Mesenchymal stem cell (in vitro differentiated cells and primary cell): ENCODE data around the gene DPP10.

Source experiments
- DNase-seq: peaks from one replicate; pipeline ENCODE4 v3.0.0-alpha.2; 2013
- H2AFZ ChIP-seq: one replicate; pipeline ENCODE4 v1.6.1; 2013; ENCODE audit warnings: low read depth, mild to moderate bottlenecking, control low read depth, inconsistent platforms, low read length, moderate library complexity
- H2AK5ac ChIP-seq: 2 replicates; pipeline ENCODE4 v1.6.1; 2013; ENCODE audit warnings: low read length, moderate library complexity, mild to moderate bottlenecking, inconsistent platforms; ENCODE audit not compliant: severe bottlenecking
- H2BK120ac ChIP-seq: one replicate; pipeline ENCODE4 v1.6.1; 2013; ENCODE audit warnings: low read depth, mild to moderate bottlenecking, inconsistent platforms, low read length, moderate library complexity
- H2BK12ac ChIP-seq, 2 experiments: one replicate each; pipeline ENCODE4 v1.6.1; 2013; ENCODE audit warnings: inconsistent platforms in 2 of 2, low read length in 2 of 2, mild to moderate bottlenecking in 2 of 2, moderate library complexity in 2 of 2, control low read depth in 1 of 2
- H2BK15ac ChIP-seq: one replicate; pipeline ENCODE4 v1.6.1; 2013; ENCODE audit warnings: mild to moderate bottlenecking, low read depth, inconsistent platforms; ENCODE audit not compliant: poor library complexity, severe bottlenecking
- H2BK5ac ChIP-seq: 2 replicates; pipeline ENCODE4 v1.6.1; 2013; ENCODE audit warnings: low read depth, mild to moderate bottlenecking, low read length, control low read depth, inconsistent platforms; ENCODE audit not compliant: poor library complexity, severe bottlenecking
- H3K14ac ChIP-seq, 2 experiments: one replicate each; pipeline ENCODE4 v1.6.1; 2013; ENCODE audit warnings: inconsistent platforms in 2 of 2, low read length in 2 of 2, control low read depth in 1 of 2, mild to moderate bottlenecking in 1 of 2, moderate library complexity in 1 of 2
- H3K18ac ChIP-seq, 2 experiments: one replicate each; pipeline ENCODE4 v1.6.1; 2013; ENCODE audit warnings: inconsistent platforms in 2 of 2, low read length in 2 of 2, control low read depth in 1 of 2, low read depth in 1 of 2, mild to moderate bottlenecking in 1 of 2
- H3K23ac ChIP-seq, 2 experiments: one replicate each; pipeline ENCODE4 v1.6.1; 2013; ENCODE audit warnings: inconsistent platforms in 2 of 2, low read length in 2 of 2, mild to moderate bottlenecking in 2 of 2, moderate library complexity in 2 of 2, control low read depth in 1 of 2
- H3K27ac ChIP-seq: 2 replicates; pipeline ENCODE4 v1.5.1; 2013; ENCODE audit warnings: mild to moderate bottlenecking, moderate library complexity, low read length, control low read depth, inconsistent platforms; ENCODE audit not compliant: poor library complexity, severe bottlenecking
- H3K27me3 ChIP-seq, 2 experiments: 2 replicates each; pipeline versions ENCODE4 v1.6.1 to v1.7.0; 2013; ENCODE audit warnings: low read length in 2 of 2, mild to moderate bottlenecking in 2 of 2, moderate library complexity in 2 of 2, control low read depth in 1 of 2, inconsistent platforms in 1 of 2; ENCODE audit not compliant: control insufficient read depth in 1 of 2, insufficient read depth in 1 of 2
- H3K36me3 ChIP-seq, 2 experiments: 2 replicates each; pipeline versions ENCODE4 v1.6.1 to v1.7.0; 2013; ENCODE audit warnings: low read length in 2 of 2, control low read depth in 1 of 2, inconsistent platforms in 1 of 2, low read depth in 1 of 2, mild to moderate bottlenecking in 1 of 2; ENCODE audit not compliant: insufficient read depth in 2 of 2, control insufficient read depth in 1 of 2
- H3K4ac ChIP-seq, 2 experiments: one replicate each; pipeline ENCODE4 v1.6.1; 2013; ENCODE audit warnings: inconsistent platforms in 2 of 2, low read length in 2 of 2, mild to moderate bottlenecking in 2 of 2, moderate library complexity in 2 of 2, control low read depth in 1 of 2, low read depth in 1 of 2
- H3K4me1 ChIP-seq: 2 replicates; pipeline ENCODE4 v1.6.1; 2013; ENCODE audit warnings: low read depth, low read length, control low read depth; ENCODE audit not compliant: control insufficient read depth, insufficient read depth
- H3K4me2 ChIP-seq: 2 replicates; pipeline ENCODE4 v1.6.1; 2013; ENCODE audit warnings: low read length, mild to moderate bottlenecking, inconsistent platforms; ENCODE audit not compliant: poor library complexity, severe bottlenecking
- H3K4me3 ChIP-seq, 2 experiments: 2 replicates each; pipeline versions ENCODE4 v1.5.1 to v1.7.0; 2013; ENCODE audit warnings: low read length in 2 of 2, mild to moderate bottlenecking in 2 of 2, control low read depth in 1 of 2, low read depth in 1 of 2; ENCODE audit not compliant: insufficient read depth in 1 of 2
- H3K79me1 ChIP-seq: replicated peaks from 2 replicates; pipeline ENCODE4 v1.6.1; 2013; ENCODE audit warnings: mild to moderate bottlenecking, control low read depth, low read length, inconsistent platforms; ENCODE audit not compliant: poor library complexity, severe bottlenecking
- H3K9ac ChIP-seq: 2 replicates; pipeline ENCODE4 v1.7.0; 2013; ENCODE audit warnings: mild to moderate bottlenecking, low read length, moderate library complexity
- H3K9me3 ChIP-seq: 2 replicates; pipeline ENCODE4 v1.7.0; 2013; ENCODE audit warnings: mild to moderate bottlenecking, low read length; ENCODE audit not compliant: control insufficient read depth
- H4K8ac ChIP-seq: one replicate; pipeline ENCODE4 v1.6.1; 2013; ENCODE audit warnings: inconsistent platforms, mild to moderate bottlenecking, low read length, moderate library complexity
- H4K91ac ChIP-seq: one replicate; pipeline ENCODE4 v1.6.1; 2013; ENCODE audit warnings: mild to moderate bottlenecking, low read length, inconsistent platforms
- WGBS: methylation state at CpG from one replicate; pipeline ENCODE4 v1.1.7; 2013; ENCODE audit warnings: mixed read lengths; 5-methylcytosine and 5-hydroxymethylcytosine counted together

DPP10 gene

DNA sequence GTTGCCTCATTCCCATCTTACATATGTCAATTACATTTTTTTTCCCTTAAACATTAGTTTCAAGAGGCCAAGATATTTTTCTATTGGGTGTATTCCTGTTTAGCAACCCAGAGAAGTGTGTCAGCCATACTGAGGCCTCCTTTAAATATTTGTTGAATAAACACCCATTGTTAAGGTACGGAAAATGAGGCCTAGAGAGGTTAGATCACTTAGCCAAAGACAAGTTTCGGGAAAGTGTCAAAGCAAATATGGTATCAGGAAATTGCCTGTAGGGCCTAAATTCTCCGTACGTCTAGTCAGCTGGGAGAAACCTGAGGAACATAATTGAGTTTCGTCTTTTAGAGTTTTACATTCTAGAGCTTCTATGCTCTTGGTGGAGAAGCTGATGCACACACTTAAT lies 1138.3 kb downstream of the DPP10 start:
- no peaks in the 10 kb centered on the region for H3K27me3 ChIP-seq
- H4K91ac ChIP-seq = no peak overlapping the region
- H3K79me1 ChIP-seq = no peaks in the 10 kb centered on the region
- no peak overlapping the region for H2BK120ac ChIP-seq
- no peak overlapping the region for H3K23ac ChIP-seq
- DNase-seq = no peak
- H3K4me3 ChIP-seq = no peak overlapping the region
- no peak overlapping the region for H3K18ac ChIP-seq
- WGBS = 85% methylated on average over 5 of the region's 5 CpGs
- H2BK5ac ChIP-seq = no peak overlapping the region
- H2AFZ ChIP-seq = no peak overlapping the region
- no peak overlapping the region for H4K8ac ChIP-seq
- no peak overlapping the region for H2BK12ac ChIP-seq
- H3K4me2 ChIP-seq = no peak overlapping the region
- H3K4ac ChIP-seq = no peak overlapping the region
- H3K4me1 ChIP-seq = no peaks in the 10 kb centered on the region
- H3K14ac ChIP-seq = no peak overlapping the region
- H3K27ac ChIP-seq = no peak overlapping the region
- H2AK5ac ChIP-seq = no peak overlapping the region
- H3K9ac ChIP-seq = no peak overlapping the region
- peaks cover 25% of the 10 kb centered on the region for H3K9me3 ChIP-seq
- no peak overlapping the region for H2BK15ac ChIP-seq
- no peaks in the 10 kb centered on the region for H3K36me3 ChIP-seq

DNA sequence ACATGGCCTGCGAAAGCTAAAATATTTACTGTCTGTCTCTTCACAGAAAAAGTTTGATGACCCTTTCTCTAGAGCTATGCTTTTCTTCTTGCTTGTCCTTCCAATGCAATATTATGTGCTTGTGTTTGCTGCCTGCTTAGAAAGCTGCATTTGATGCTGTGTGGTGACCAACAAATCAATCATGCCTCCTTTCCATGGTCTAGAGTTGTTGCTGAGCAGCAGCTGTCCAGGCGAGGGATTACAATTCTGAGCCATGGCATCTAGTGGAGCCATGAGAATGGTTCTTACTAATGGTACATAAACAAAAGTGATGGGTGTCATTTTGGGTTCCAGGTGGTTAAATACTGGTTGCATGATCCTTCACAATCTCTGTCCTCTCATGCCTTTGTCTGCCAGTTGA lies 1142.1 kb downstream of the DPP10 start:
- 92% methylated on average over 2 of the region's 2 CpGs for WGBS
- peaks cover 21% of the 10 kb centered on the region for H3K9me3 ChIP-seq
- H3K4ac ChIP-seq = no peak overlapping the region
- H3K4me3 ChIP-seq = no peak overlapping the region
- no peaks in the 10 kb centered on the region for H3K27me3 ChIP-seq
- H2AK5ac ChIP-seq = no peak overlapping the region
- H3K36me3 ChIP-seq = no peaks in the 10 kb centered on the region
- no peak overlapping the region for H3K14ac ChIP-seq
- H2AFZ ChIP-seq = no peak overlapping the region
- H2BK5ac ChIP-seq = no peak overlapping the region
- H2BK12ac ChIP-seq = no peak overlapping the region
- no peak overlapping the region for H4K91ac ChIP-seq
- no peak for DNase-seq
- H2BK15ac ChIP-seq = no peak overlapping the region
- H3K23ac ChIP-seq = no peak overlapping the region
- no peaks in the 10 kb centered on the region for H3K79me1 ChIP-seq
- H3K4me2 ChIP-seq = no peak overlapping the region
- no peak overlapping the region for H3K18ac ChIP-seq
- no peak overlapping the region for H2BK120ac ChIP-seq
- no peak overlapping the region for H3K27ac ChIP-seq
- no peak overlapping the region for H4K8ac ChIP-seq
- H3K4me1 ChIP-seq = no peaks in the 10 kb centered on the region
- H3K9ac ChIP-seq = no peak overlapping the region

DNA sequence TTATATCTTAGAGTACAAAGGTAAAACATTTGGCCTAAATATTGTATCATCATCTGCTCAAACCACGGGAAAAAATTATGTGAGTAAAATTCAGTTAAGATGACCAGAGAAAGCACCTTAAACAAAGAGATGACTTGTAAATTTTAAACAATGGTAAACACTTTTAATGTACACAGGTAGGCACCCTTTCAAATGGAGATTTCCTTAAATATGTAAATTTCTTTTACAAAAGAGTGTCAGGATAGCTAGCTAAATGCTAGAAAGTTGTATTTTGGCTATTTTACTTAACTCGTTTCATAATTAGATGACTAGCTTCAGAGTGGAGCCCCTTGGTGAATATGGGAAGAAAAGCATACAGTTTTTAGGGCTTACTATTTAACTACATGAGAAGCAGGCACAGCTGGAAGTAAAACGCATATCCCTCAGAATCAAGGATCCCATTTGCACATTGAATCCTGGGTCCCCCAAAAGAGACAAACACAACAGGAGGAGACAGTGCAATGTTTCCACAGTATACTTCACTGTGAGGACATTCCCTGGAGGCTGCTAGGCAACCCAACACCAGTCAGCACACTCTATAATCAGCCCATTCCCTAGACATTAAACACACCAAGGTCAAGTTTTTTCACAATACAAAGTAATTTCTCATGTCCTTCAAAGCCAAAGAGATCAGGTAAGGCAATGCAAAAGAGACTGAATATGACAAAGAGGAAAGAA lies 1154.4 kb downstream of the DPP10 start:
- Histone ChIP-seq H3K79me1 (no peaks in the 10 kb centered on the region), H3K4ac (no peak overlapping the region), H2BK15ac (no peak overlapping the region)

DNA sequence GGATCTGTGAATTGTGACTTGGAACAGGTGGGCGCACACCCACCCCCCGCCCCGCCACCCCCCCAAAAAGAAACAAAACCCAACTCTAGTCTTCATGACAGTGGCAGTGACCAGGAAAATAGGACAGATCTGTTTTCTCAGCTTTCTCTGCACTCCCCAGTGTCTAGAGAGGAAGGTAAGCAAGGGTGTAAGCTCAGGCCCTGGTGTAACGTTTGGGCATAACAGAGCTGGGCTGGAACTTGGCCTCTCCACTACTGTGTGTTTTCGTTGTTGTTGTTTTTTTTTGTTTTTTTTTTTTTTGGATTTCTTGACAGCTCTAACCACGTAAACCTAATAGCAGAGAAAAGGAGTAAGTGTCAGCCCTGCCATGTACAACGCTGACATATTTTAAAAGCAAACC lies 1160.8 kb downstream of the DPP10 start:
- H3K9me3 ChIP-seq = peaks cover 10% of the 10 kb centered on the region
- no peaks in the 10 kb centered on the region for H3K4me1 ChIP-seq
- no peak overlapping the region for H3K23ac ChIP-seq
- H2BK15ac ChIP-seq = no peak overlapping the region
- no peak overlapping the region for H3K27ac ChIP-seq
- H2AFZ ChIP-seq = no peak overlapping the region
- H3K79me1 ChIP-seq = no peaks in the 10 kb centered on the region
- H3K18ac ChIP-seq = no peak overlapping the region
- H3K4me2 ChIP-seq = no peak overlapping the region
- no peak overlapping the region for H2BK12ac ChIP-seq
- H3K14ac ChIP-seq = no peak overlapping the region
- DNase-seq = no peak
- no peak overlapping the region for H3K4me3 ChIP-seq
- H4K91ac ChIP-seq = no peak overlapping the region
- 69% methylated on average over 3 of the region's 7 CpGs for WGBS
- no peak overlapping the region for H3K4ac ChIP-seq
- H3K36me3 ChIP-seq = no peaks in the 10 kb centered on the region
- H2AK5ac ChIP-seq = no peak overlapping the region
- H3K9ac ChIP-seq = no peak overlapping the region
- H4K8ac ChIP-seq = no peak overlapping the region
- H2BK120ac ChIP-seq = no peak overlapping the region
- H2BK5ac ChIP-seq = no peak overlapping the region
- no peaks in the 10 kb centered on the region for H3K27me3 ChIP-seq

More for the DNA sequence above, 1154.4 kb downstream of the DPP10 start:
- 35% methylated on average over 2 of the region's 3 CpGs for WGBS
- Histone ChIP-seq H3K27ac (no peak overlapping the region), H3K9me3 (peaks cover 33% of the 10 kb centered on the region), H3K36me3 (no peaks in the 10 kb centered on the region), H2BK12ac (no peak overlapping the region), H4K8ac (no peak overlapping the region), H2BK5ac (no peak overlapping the region), H3K9ac (no peak overlapping the region), H3K27me3 (no peaks in the 10 kb centered on the region), H3K23ac (no peak overlapping the region), H3K4me1 (no peaks in the 10 kb centered on the region), H2AFZ (no peak overlapping the region), H2BK120ac (no peak overlapping the region), H3K4me3 (no peak overlapping the region), H3K14ac (no peak overlapping the region), H2AK5ac (no peak overlapping the region), H3K18ac (no peak overlapping the region), H3K4me2 (no peak overlapping the region), H4K91ac (no peak overlapping the region)
- DNase-seq = no peak
